H1 (cell line): ENCODE measurements around the gene ABCF2. TPM values are rescaled to one million over a fixed set of nuclear protein-coding genes. Genes with fewer than 3 reads are reported as not detected.
A peak's percentile ranks its signal among the peaks of the same experiment; 100 is the strongest.

Experiments used
- CTCF ChIA-PET: fragments of 300-600 bp; sonication (Branson Sonifier 250); formaldehyde crosslinking; loops from one replicate; lab custom pipeline; 2021; ENCODE audit not compliant: partially characterized antibody; lab: Charles Lee
- POLR2A ChIA-PET: fragments of 300-600 bp; sonication (Branson Sonifier 250); formaldehyde crosslinking; loops from one replicate; lab custom pipeline; 2021; ENCODE audit warnings: inconsistent platforms; ENCODE audit not compliant: partially characterized antibody; lab: Charles Lee
- DNase-seq, 2 experiments: peaks; one replicate each; pipeline versions ENCODE4 v3.0.0 to v3.0.0-alpha.2; 2010 to 2022; ENCODE audit warnings: low spot score in 2 of 2, low read depth in 1 of 2, mixed read lengths in 1 of 2
- FAIRE-seq: peaks from 2 replicates; lab custom pipeline; 2011; peaks lifted over from hg19 to GRCh38; lab: Jason Lieb, UNC
- H2AFZ ChIP-seq: 2 replicates; pipeline ENCODE4 v1.8.1; 2012; ENCODE audit warnings: low read length, inconsistent platforms
- H2AK5ac ChIP-seq: 2 replicates; pipeline ENCODE4 v1.6.1; 2013; ENCODE audit warnings: low read depth, low read length
- H2BK120ac ChIP-seq: replicated peaks from 2 replicates; pipeline ENCODE3; 2013; ENCODE audit warnings: low read depth, low read length, inconsistent platforms
- H2BK12ac ChIP-seq: 2 replicates; pipeline ENCODE4 v1.6.1; 2013; ENCODE audit warnings: low read depth, low read length
- H2BK15ac ChIP-seq: 2 replicates; pipeline ENCODE4 v1.6.1; 2013; ENCODE audit warnings: low read length
- H2BK20ac ChIP-seq: 2 replicates; pipeline ENCODE4 v1.6.1; 2013; ENCODE audit warnings: low read length
- H2BK5ac ChIP-seq: 2 replicates; pipeline ENCODE4 v1.6.1; 2013; ENCODE audit warnings: low read depth, low read length
- H3K14ac ChIP-seq: 2 replicates; pipeline ENCODE4 v1.6.1; 2013; ENCODE audit warnings: inconsistent platforms; ENCODE audit not compliant: insufficient read length
- H3K18ac ChIP-seq: 2 replicates; pipeline ENCODE4 v1.6.1; 2013; ENCODE audit warnings: low read length; ENCODE audit errors: extremely low read depth
- H3K23ac ChIP-seq: 2 replicates; pipeline ENCODE4 v1.6.1; 2013; ENCODE audit warnings: inconsistent platforms; ENCODE audit not compliant: insufficient read length
- H3K23me2 ChIP-seq: 2 replicates; pipeline ENCODE4 v1.6.1; 2013; ENCODE audit warnings: low read depth, low read length
- H3K27ac ChIP-seq: 2 replicates; pipeline ENCODE4 v1.6.1; 2011; ENCODE audit warnings: low read depth, low read length, inconsistent platforms
- H3K27me3 ChIP-seq, 4 experiments: replicated peaks in 1 of 4; 1 replicate in 1 of 4; 2 replicates in 3 of 4; pipeline versions ENCODE4 v1.6.1 to v1.8.1; 2011 to 2013; ENCODE audit warnings: low read length in 3 of 4, mild to moderate bottlenecking in 3 of 4, inconsistent platforms in 2 of 4, mixed read lengths in 2 of 4, moderate library complexity in 1 of 4; ENCODE audit not compliant: control insufficient read depth in 3 of 4, insufficient read depth in 3 of 4; ENCODE audit errors: extremely low read depth in 1 of 4
- H3K36me3 ChIP-seq, 4 experiments: 2 replicates each; pipeline versions ENCODE4 v1.6.1 to v1.8.1; 2011 to 2013; ENCODE audit warnings: mild to moderate bottlenecking in 4 of 4, low read length in 3 of 4, moderate library complexity in 2 of 4, control low read depth in 1 of 4, inconsistent platforms in 1 of 4; ENCODE audit not compliant: insufficient read depth in 4 of 4, control insufficient read depth in 2 of 4
- H3K4ac ChIP-seq: replicated peaks from 2 replicates; pipeline ENCODE3; 2013; ENCODE audit warnings: low read length, low read depth, mixed read lengths, inconsistent platforms; ENCODE audit not compliant: insufficient read length
- H3K4me1 ChIP-seq, 4 experiments: replicated peaks in 1 of 4; 1 replicate in 1 of 4; 2 replicates in 3 of 4; pipeline versions ENCODE4 v1.6.1 to v1.8.1; 2011 to 2013; ENCODE audit warnings: low read length in 3 of 4, inconsistent platforms in 2 of 4, mixed read lengths in 1 of 4; ENCODE audit not compliant: insufficient read depth in 4 of 4, control insufficient read depth in 3 of 4
- H3K4me2 ChIP-seq, 2 experiments: 2 replicates each; pipeline versions ENCODE4 v1.6.1 to v1.8.1; 2011 to 2013; ENCODE audit warnings: low read depth in 2 of 2, low read length in 2 of 2, control low read depth in 1 of 2, inconsistent platforms in 1 of 2, mild to moderate bottlenecking in 1 of 2; ENCODE audit not compliant: insufficient read depth in 1 of 2
- H3K4me3 ChIP-seq, 4 experiments: fragments of 200-600, 300-600 bp in 1 of 4; sonication (generic), shearing (Covaris generic), sonication (Bioruptor Twin) in 1 of 4; 2 replicates each; pipeline versions ENCODE4 v1.5.1 to v1.8.1; 2011 to 2016; ENCODE audit warnings: low read length in 4 of 4, low read depth in 3 of 4, control low read depth in 2 of 4, inconsistent platforms in 2 of 4, mild to moderate bottlenecking in 2 of 4, mixed read lengths in 1 of 4, moderate library complexity in 1 of 4; ENCODE audit not compliant: insufficient read depth in 2 of 4; ENCODE audit errors: extremely low read depth in 1 of 4
- H3K56ac ChIP-seq: replicated peaks from 2 replicates; pipeline ENCODE3; 2013; ENCODE audit warnings: low read depth, mild to moderate bottlenecking, mixed read lengths, low read length, inconsistent platforms; ENCODE audit not compliant: insufficient read length
- H3K79me1 ChIP-seq: 2 replicates; pipeline ENCODE4 v1.6.1; 2013; ENCODE audit warnings: low read depth, low read length, control low read depth
- H3K79me2 ChIP-seq, 2 experiments: 2 replicates each; pipeline versions ENCODE4 v1.6.1 to v1.8.1; 2012 to 2013; ENCODE audit warnings: low read length in 2 of 2, mild to moderate bottlenecking in 2 of 2, inconsistent platforms in 1 of 2; ENCODE audit not compliant: insufficient read depth in 2 of 2, control insufficient read depth in 1 of 2
- H3K9ac ChIP-seq, 4 experiments: replicated peaks in 1 of 4; 1 replicate in 1 of 4; 2 replicates in 3 of 4; pipeline versions ENCODE4 v1.6.1 to v1.8.1; 2011 to 2013; ENCODE audit warnings: low read depth in 3 of 4, low read length in 3 of 4, control low read depth in 2 of 4, mild to moderate bottlenecking in 2 of 4, moderate library complexity in 2 of 4, inconsistent platforms in 1 of 4; ENCODE audit errors: extremely low read depth in 1 of 4
- H3K9me3 ChIP-seq, 2 experiments: 2 replicates each; pipeline versions ENCODE4 v1.6.1 to v1.8.1; 2012 to 2013; ENCODE audit warnings: mild to moderate bottlenecking in 2 of 2, moderate library complexity in 2 of 2, control low read depth in 1 of 2, inconsistent platforms in 1 of 2, low read depth in 1 of 2, low read length in 1 of 2, mixed read lengths in 1 of 2; ENCODE audit not compliant: insufficient read depth in 2 of 2
- H4K20me1 ChIP-seq, 2 experiments: replicated peaks in 1 of 2; 2 replicates each; pipeline versions ENCODE3 to v1.8.1; 2011 to 2013; ENCODE audit warnings: inconsistent platforms in 2 of 2, low read length in 2 of 2, mild to moderate bottlenecking in 1 of 2; ENCODE audit not compliant: insufficient read depth in 2 of 2, control insufficient read depth in 1 of 2
- H4K5ac ChIP-seq: 2 replicates; pipeline ENCODE4 v1.6.1; 2013; ENCODE audit warnings: low read length, low read depth, mixed read lengths, inconsistent platforms; ENCODE audit not compliant: insufficient read length
- H4K8ac ChIP-seq: 2 replicates; pipeline ENCODE4 v1.8.0; 2013; ENCODE audit warnings: mild to moderate bottlenecking, moderate library complexity, low read length, inconsistent platforms; ENCODE audit not compliant: insufficient read depth; ENCODE audit errors: extremely low read depth
- H4K91ac ChIP-seq: replicated peaks from 2 replicates; pipeline ENCODE3; 2013; ENCODE audit warnings: low read length, mixed read lengths, inconsistent platforms; ENCODE audit not compliant: insufficient read length
- BACH1 ChIP-seq: IDR thresholded peaks from 2 replicates; pipeline ENCODE4 v1.6.1; 2012; ENCODE audit warnings: low read length, improper control_type of control experiment
- CEBPB ChIP-seq: IDR thresholded peaks from 2 replicates; pipeline ENCODE4 v1.6.1; 2012; ENCODE audit warnings: low read depth, low read length
- CHD1 ChIP-seq: IDR thresholded peaks from 2 replicates; pipeline ENCODE4 v1.6.1; 2012; ENCODE audit warnings: low read depth, low read length, improper control_type of control experiment
- CTBP2 ChIP-seq: IDR thresholded peaks from 2 replicates; pipeline ENCODE4 v1.7.0; 2011; ENCODE audit warnings: borderline replicate concordance, mild to moderate bottlenecking, moderate library complexity, mixed read lengths, low read length; ENCODE audit not compliant: insufficient read depth, insufficient read length
- KDM4A ChIP-seq: IDR thresholded peaks from one replicate; pipeline ENCODE4 v1.7.1; 2012; ENCODE audit warnings: low read depth, mild to moderate bottlenecking, moderate library complexity, low read length, inconsistent platforms; ENCODE audit not compliant: severe bottlenecking
- MAFK ChIP-seq: IDR thresholded peaks from 2 replicates; pipeline ENCODE4 v1.6.1; 2012; ENCODE audit warnings: low read depth, mild to moderate bottlenecking, improper control_type of control experiment, low read length
- POU5F1 ChIP-seq: IDR thresholded peaks from 2 replicates; pipeline ENCODE4 v1.6.1; 2011; ENCODE audit warnings: low read depth, mild to moderate bottlenecking, low read length, moderate library complexity
- RNF2 ChIP-seq: fragments of 200-900, 300-1000 bp; sonication (generic); IDR thresholded peaks from 2 replicates; pipeline ENCODE4 v1.7.1; 2016; ENCODE audit warnings: borderline replicate concordance, low read depth, mild to moderate bottlenecking, antibody characterized with exemption, low read length; ENCODE audit not compliant: poor library complexity, severe bottlenecking; ENCODE audit errors: missing control alignments
- SIN3A ChIP-seq, 2 experiments: IDR thresholded peaks in 1 of 2; conservative IDR thresholded peaks in 1 of 2; 2 replicates each; pipeline ENCODE4 v1.6.1; 2011 to 2012; ENCODE audit warnings: low read length in 2 of 2, improper control_type of control experiment in 1 of 2, low read depth in 1 of 2, mild to moderate bottlenecking in 1 of 2
- SIX5 ChIP-seq: IDR thresholded peaks from 2 replicates; pipeline ENCODE4 v1.6.1; 2011; ENCODE audit warnings: mild to moderate bottlenecking, low read depth, low read length
- TAF1 ChIP-seq: IDR thresholded peaks from 2 replicates; pipeline ENCODE4 v1.6.1; 2011; ENCODE audit warnings: mild to moderate bottlenecking, low read depth, low read length
- TCF12 ChIP-seq: IDR thresholded peaks from 2 replicates; pipeline ENCODE4 v1.6.1; 2011; ENCODE audit warnings: low read depth, mild to moderate bottlenecking, low read length
- WGBS, 2 experiments: shearing (Covaris generic) in 1 of 2; methylation state at CpG; one replicate each; pipeline versions ENCODE4 v1.1.6 to v1.1.7; 2013 to 2015; ENCODE audit warnings: low lambda C conversion rate in 2 of 2, mixed read lengths in 2 of 2, inconsistent platforms in 1 of 2, low coverage in 1 of 2, missing lambda C conversion rate in 1 of 2; ENCODE audit not compliant: insufficient replicate concordance in 2 of 2, insufficient coverage in 1 of 2, insufficient read length in 1 of 2; ENCODE audit errors: extremely low coverage in 1 of 2, missing lambda C conversion rate in 1 of 2; 5-methylcytosine and 5-hydroxymethylcytosine counted together
- polyA plus RNA-seq, 7 experiments: library from polyadenylated mRNA; depleted of rRNA in 3 of 7; stranded (reverse) in 5 of 7; unstranded in 2 of 7; fragments of >200 nt in 5 of 7; fragments of 200-250 nt in 2 of 7; gene quantifications; 1 replicate in 5 of 7; 2 replicates in 1 of 7; 4 replicates in 1 of 7; pipeline versions ENCODE4 v1.2.1 to v1.2.3, GENCODE V29; 2011 to 2013; ENCODE audit warnings: missing spikeins in 2 of 7, mixed read lengths in 2 of 7
- total RNA-seq: library from RNA; stranded (reverse); fragmentation: NEBNext Ultra II Directional; extraction: Animal tissue kit (Norgen Biotek cat#: 25700); gene quantifications from 2 replicates; pipeline ENCODE4 v1.2.1, GENCODE V29; 2021

ABCF2 gene
- total and polyA plus RNA-seq, 2 of the 8 experiments (the other 6 are each of a cell fraction or from before 2014, with no cell fraction given), result 28.0 to 55.0 TPM

- no peak within 1 kb of the TSS for H2BK20ac ChIP-seq
- CTCF ChIA-PET, result interaction anchor here (0.7 to 1.4 kb wide), 5 partner anchors 10 to 169 kb away, joined by 3 to 4 read pairs (median 3); no protein-coding TSS in a partner anchor
- H3K79me2 ChIP-seq, result no peaks in the 10 kb centered on the region
- no peak within 1 kb of the TSS for H3K4me2 ChIP-seq
- no peak within 1 kb of the TSS for H2AFZ ChIP-seq
- no peak within 1 kb of the TSS for H3K4me3 ChIP-seq
- no peaks in the 10 kb centered on the region for H3K79me1 ChIP-seq
- no peak within 1 kb of the TSS for H3K14ac ChIP-seq
- DNase-seq, result no peak
- FAIRE-seq, result no peak
- POLR2A ChIA-PET, result interaction anchor here (0.9 kb wide), 1 partner anchor 26 kb away, joined by 4 read pairs; no protein-coding TSS in a partner anchor
- no peak within 1 kb of the TSS for H2BK12ac ChIP-seq
- no peaks in the 10 kb centered on the region for H4K20me1 ChIP-seq
- H3K18ac ChIP-seq, result no peak within 1 kb of the TSS
- H3K36me3 ChIP-seq, result no peaks in the 10 kb centered on the region
- no peak within 1 kb of the TSS for H3K4ac ChIP-seq
- 0 out of 2 replicates have a peak within 1 kb of the TSS, but pooled peaks have one; percentile 46 for H2BK15ac ChIP-seq
- WGBS, 2 experiments, result 86% methylated on average over 20 of the region's 22 CpGs; no CpG with 5 or more reads in 1 of the 2 experiments
- H2BK120ac ChIP-seq, result no peak within 1 kb of the TSS
- H4K8ac ChIP-seq, result no peak within 1 kb of the TSS; the same call in 1 of the 2 replicates
- H3K4me1 ChIP-seq, result no peaks in the 10 kb centered on the region
- H2AK5ac ChIP-seq, result no peak within 1 kb of the TSS
- no peak within 1 kb of the TSS for H3K9ac ChIP-seq
- H2BK5ac ChIP-seq, result no peak within 1 kb of the TSS
- no peak within 1 kb of the TSS for H3K27ac ChIP-seq
- no peaks in the 10 kb centered on the region for H3K23me2 ChIP-seq
- H3K9me3 ChIP-seq, result no peaks in the 10 kb centered on the region
- H3K27me3 ChIP-seq, result no peaks in the 10 kb centered on the region
- no peak within 1 kb of the TSS for H3K23ac ChIP-seq
- no peak within 1 kb of the TSS for H4K91ac ChIP-seq
- H4K5ac ChIP-seq, result no peak within 1 kb of the TSS
- H3K56ac ChIP-seq, result no peak within 1 kb of the TSS
- TF ChIP-seq BACH1 (no peak), RNF2 (no peak), CTBP2 (no peak), POU5F1 (no peak), CHD1 (no peak), CEBPB (no peak), TCF12 (no peak), SIX5 (no peak), KDM4A (no peak), TAF1 (no peak), MAFK (no peak), SIN3A (conservative IDR thresholded peaks at IDR 0.05 in 1 of 2, IDR thresholded peaks at IDR 0.05 in 1 of 2; ENCODE audit: low read depth in 1 of 2, low read length in 2 of 2) (no peak)
Observed at GRCh38 chr7:151186640-151187408, 40.2 kb downstream of the ABCF2 start, which contains the start of gene ASB10. Gene ASB10 (minus strand): TSS chr7:151187250. CDS start chr7:151187130, 120 bp downstream.
